ENCODE measurements around the gene CD300E.
"Not testable (repeated sequence)": the region's sequence is repeated elsewhere in the genome, so short reads cannot be mapped to it uniquely, and the experiment has no call there.

The CD300E gene

GRCh38 chr17:74595037-74595750 is 28.3 kb downstream of the CD300E start:
- Histone ChIP-seq H3K36me3 (ENCODE audit: control insufficient read depth, insufficient read depth, low read length) (no peaks in the 10 kb centered on the region), H3K9ac (ENCODE audit: low read depth, low read length) (no peak overlapping the region), H3K4me1 (ENCODE audit: control insufficient read depth, insufficient read depth, low read length) (no peaks in the 10 kb centered on the region), H3K4me3 (ENCODE audit: low read depth, low read length) (no peak overlapping the region), H3K27me3 (ENCODE audit: control insufficient read depth, insufficient read depth, low read length) (peaks cover 3% of the 10 kb centered on the region), H3K9me3 (ENCODE audit: control insufficient read depth, insufficient read depth, low read length) (no peaks in the 10 kb centered on the region)

GRCh38 chr17:74592087-74592990 is 31.2 kb downstream of the CD300E start, which contains the start of gene CD300LD:
Gene CD300LD (minus strand): TSS chr17:74592283. CDS start chr17:74592202, 81 bp downstream.
- Histone ChIP-seq H3K4me1 (ENCODE audit: control insufficient read depth, insufficient read depth, low read length) (no peaks in the 10 kb centered on the region), H3K36me3 (ENCODE audit: control insufficient read depth, insufficient read depth, low read length) (no peaks in the 10 kb centered on the region), H3K4me3 (ENCODE audit: low read depth, low read length) (no peak within 1 kb of the TSS), H3K27me3 (ENCODE audit: control insufficient read depth, insufficient read depth, low read length) (peaks cover 3% of the 10 kb centered on the region), H3K9ac (ENCODE audit: low read depth, low read length) (no peak within 1 kb of the TSS), H3K9me3 (ENCODE audit: control insufficient read depth, insufficient read depth, low read length) (no peaks in the 10 kb centered on the region)

- Histone ChIP-seq H3K4me1 (ENCODE audit: control insufficient read depth, insufficient read depth, low read length) (no peaks in the 10 kb centered on the region), H3K36me3 (ENCODE audit: control insufficient read depth, insufficient read depth, low read length) (no peaks in the 10 kb centered on the region), H3K9ac (ENCODE audit: low read depth, low read length) (no peak overlapping the region), H3K9me3 (ENCODE audit: control insufficient read depth, insufficient read depth, low read length) (no peaks in the 10 kb centered on the region), H3K27me3 (ENCODE audit: control insufficient read depth, insufficient read depth, low read length) (peaks cover 3% of the 10 kb centered on the region), H3K4me3 (ENCODE audit: low read depth, low read length) (no peak overlapping the region)
Measured at GRCh38 chr17:74591503-74591902, 32.0 kb downstream of the CD300E start.

- no peaks in the 10 kb centered on the region for H3K27me3 ChIP-seq (ENCODE audit: control insufficient read depth, insufficient read depth, low read length)
- H3K4me1 ChIP-seq (ENCODE audit: control insufficient read depth, insufficient read depth, low read length) = no peaks in the 10 kb centered on the region
- no peak overlapping the region for H3K4me3 ChIP-seq (ENCODE audit: low read depth, low read length)
- H3K9me3 ChIP-seq (ENCODE audit: control insufficient read depth, insufficient read depth, low read length) = no peaks in the 10 kb centered on the region
- no peak overlapping the region for H3K9ac ChIP-seq (ENCODE audit: low read depth, low read length)
- H3K36me3 ChIP-seq (ENCODE audit: control insufficient read depth, insufficient read depth, low read length) = no peaks in the 10 kb centered on the region
Measured at GRCh38 chr17:74585711-74586110, 37.8 kb downstream of the CD300E start.

- Histone ChIP-seq H3K36me3 (ENCODE audit: control insufficient read depth, insufficient read depth, low read length) (no peaks in the 10 kb centered on the region), H3K9ac (ENCODE audit: low read depth, low read length) (no peak overlapping the region), H3K4me3 (ENCODE audit: low read depth, low read length) (no peak overlapping the region), H3K9me3 (ENCODE audit: control insufficient read depth, insufficient read depth, low read length) (no peaks in the 10 kb centered on the region), H3K4me1 (ENCODE audit: control insufficient read depth, insufficient read depth, low read length) (no peaks in the 10 kb centered on the region), H3K27me3 (ENCODE audit: control insufficient read depth, insufficient read depth, low read length) (no peaks in the 10 kb centered on the region)
Measured at GRCh38 chr17:74584292-74585060, 39.1 kb downstream of the CD300E start.

GRCh38 chr17:74582633-74583032 is 40.9 kb downstream of the CD300E start:
- Histone ChIP-seq H3K4me3 (ENCODE audit: low read depth, low read length) (no peak overlapping the region), H3K27me3 (ENCODE audit: control insufficient read depth, insufficient read depth, low read length) (no peaks in the 10 kb centered on the region), H3K9me3 (ENCODE audit: control insufficient read depth, insufficient read depth, low read length) (no peaks in the 10 kb centered on the region), H3K36me3 (ENCODE audit: control insufficient read depth, insufficient read depth, low read length) (no peaks in the 10 kb centered on the region), H3K4me1 (ENCODE audit: control insufficient read depth, insufficient read depth, low read length) (no peaks in the 10 kb centered on the region), H3K9ac (ENCODE audit: low read depth, low read length) (no peak overlapping the region)

GRCh38 chr17:74579900-74580299 is 43.6 kb downstream of the CD300E start:
- no peaks in the 10 kb centered on the region for H3K27me3 ChIP-seq (ENCODE audit: control insufficient read depth, insufficient read depth, low read length)

GRCh38 chr17:74578979-74579378 is 44.6 kb downstream of the CD300E start:
- Histone ChIP-seq H3K4me3 (ENCODE audit: low read depth, low read length) (no peak overlapping the region), H3K4me1 (ENCODE audit: control insufficient read depth, insufficient read depth, low read length) (no peaks in the 10 kb centered on the region), H3K27me3 (ENCODE audit: control insufficient read depth, insufficient read depth, low read length) (no peaks in the 10 kb centered on the region), H3K9me3 (ENCODE audit: control insufficient read depth, insufficient read depth, low read length) (no peaks in the 10 kb centered on the region), H3K9ac (ENCODE audit: low read depth, low read length) (no peak overlapping the region), H3K36me3 (ENCODE audit: control insufficient read depth, insufficient read depth, low read length) (no peaks in the 10 kb centered on the region)

More at GRCh38 chr17:74579900-74580299, 43.6 kb downstream of the CD300E start:
- H3K4me1 ChIP-seq (ENCODE audit: control insufficient read depth, insufficient read depth, low read length) = no peaks in the 10 kb centered on the region
- H3K4me3 ChIP-seq (ENCODE audit: low read depth, low read length) = no peak overlapping the region
- H3K9ac ChIP-seq (ENCODE audit: low read depth, low read length) = no peak overlapping the region
- no peaks in the 10 kb centered on the region for H3K9me3 ChIP-seq (ENCODE audit: control insufficient read depth, insufficient read depth, low read length)
- no peaks in the 10 kb centered on the region for H3K36me3 ChIP-seq (ENCODE audit: control insufficient read depth, insufficient read depth, low read length)

- H3K9me3 ChIP-seq (ENCODE audit: control insufficient read depth, insufficient read depth, low read length) = no peaks in the 10 kb centered on the region
- no peaks in the 10 kb centered on the region for H3K27me3 ChIP-seq (ENCODE audit: control insufficient read depth, insufficient read depth, low read length)
- no peak overlapping the region for H3K4me3 ChIP-seq (ENCODE audit: low read depth, low read length)
- no peaks in the 10 kb centered on the region for H3K36me3 ChIP-seq (ENCODE audit: control insufficient read depth, insufficient read depth, low read length)
- H3K4me1 ChIP-seq (ENCODE audit: control insufficient read depth, insufficient read depth, low read length) = no peaks in the 10 kb centered on the region
- no peak overlapping the region for H3K9ac ChIP-seq (ENCODE audit: low read depth, low read length)
Measured at GRCh38 chr17:74574489-74575142, 48.9 kb downstream of the CD300E start.

- H3K4me3 ChIP-seq (ENCODE audit: low read depth, low read length); H3K9me3 ChIP-seq (ENCODE audit: control insufficient read depth, insufficient read depth, low read length); H3K9ac ChIP-seq (ENCODE audit: low read depth, low read length); H3K36me3 ChIP-seq (ENCODE audit: control insufficient read depth, insufficient read depth, low read length); H3K4me1 ChIP-seq (ENCODE audit: control insufficient read depth, insufficient read depth, low read length); H3K27me3 ChIP-seq (ENCODE audit: control insufficient read depth, insufficient read depth, low read length): not testable (repeated sequence)
Measured at GRCh38 chr17:74573635-74574034, 49.9 kb downstream of the CD300E start.

- Histone ChIP-seq H3K9me3 (ENCODE audit: control insufficient read depth, insufficient read depth, low read length) (no peaks in the 10 kb centered on the region), H3K4me1 (ENCODE audit: control insufficient read depth, insufficient read depth, low read length) (no peaks in the 10 kb centered on the region), H3K27me3 (ENCODE audit: control insufficient read depth, insufficient read depth, low read length) (no peaks in the 10 kb centered on the region), H3K36me3 (ENCODE audit: control insufficient read depth, insufficient read depth, low read length) (no peaks in the 10 kb centered on the region), H3K4me3 (ENCODE audit: low read depth, low read length) (no peak overlapping the region), H3K9ac (ENCODE audit: low read depth, low read length) (no peak overlapping the region)
Measured at GRCh38 chr17:74573169-74573568, 50.4 kb downstream of the CD300E start.

Measured in iPS-15b (cell line).